Hepatocyte (in vitro differentiated cells): Measurements from ENCODE around the gene DDX53.

Source experiments
- CTCF ChIP-seq: fragments of 200-600 bp; sonication (generic); IDR thresholded peaks from 2 replicates; pipeline ENCODE4 v1.5.1; 2016; ENCODE audit warnings: antibody characterized with exemption, mild to moderate bottlenecking; ENCODE audit not compliant: poor library complexity
- EZH2 ChIP-seq: fragments of 200-600 bp; sonication (generic); IDR thresholded peaks from 2 replicates; pipeline ENCODE4 v1.6.1; 2016; ENCODE audit warnings: antibody characterized with exemption, mild to moderate bottlenecking, borderline replicate concordance
- EZH2phosphoT487 ChIP-seq: fragments of 200-600 bp; sonication (generic); IDR thresholded peaks from one replicate; pipeline ENCODE4 v1.6.1; 2018; ENCODE audit warnings: antibody characterized with exemption, mild to moderate bottlenecking, low read depth, moderate library complexity; ENCODE audit not compliant: unreplicated experiment, severe bottlenecking

DNA sequence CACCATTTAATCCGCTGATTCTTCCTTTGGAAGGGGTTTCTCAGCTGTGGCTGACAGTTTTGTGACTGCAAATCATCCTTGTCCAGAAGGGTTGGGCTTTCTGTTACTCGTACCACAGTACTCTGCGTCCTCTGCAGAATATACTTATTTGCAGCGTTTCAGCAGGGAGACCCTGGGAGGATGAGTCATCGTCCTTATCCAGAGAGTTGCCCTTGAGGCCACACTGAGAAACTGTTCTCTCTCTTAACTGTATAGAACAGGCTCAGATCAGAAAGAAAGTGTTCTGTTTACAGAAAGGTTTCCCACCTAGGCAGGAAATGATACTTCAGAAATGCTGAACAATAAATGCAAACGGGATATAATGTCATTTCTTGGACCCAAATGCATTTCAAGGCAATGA lies 47.8 kb upstream of the DDX53 start:
- TF ChIP-seq CTCF (no peak), EZH2 (no peak), EZH2phosphoT487 (no peak)
